GM13976 (cell line): Measurements from ENCODE around the gene UMOD.

ENCODE experiments used
- DNase-seq: peaks from one replicate; pipeline ENCODE4 v3.0.0; 2012; ENCODE audit warnings: low spot score
- CTCF ChIP-seq: IDR thresholded peaks from 2 replicates; pipeline ENCODE4 v1.5.1; 2012; ENCODE audit warnings: borderline replicate concordance, mild to moderate bottlenecking; ENCODE audit not compliant: insufficient read depth; ENCODE audit errors: extremely low read depth, missing control alignments, control extremely low read depth
- in situ Hi-C: fragments of 300-500 bp; cut with MboI; formaldehyde crosslinking; loops from one replicate; pipeline ENCODE4 v1.12.0; 2022; ENCODE audit warnings: low sequenced_read_pairs, mixed read lengths, inconsistent platforms; ENCODE audit not compliant: unreplicated experiment

UMOD gene

GRCh38 chr16:20301840-20302239 lies 50.7 kb downstream of the UMOD start:
- in situ Hi-C loops = loop anchor here (10.0 kb wide), 1 partner anchor 397 kb away; no protein-coding TSS in a partner anchor
- no peak for DNase-seq
- no peak for TF ChIP-seq CTCF

GRCh38 chr16:20300312-20301097 lies 52.0 kb downstream of the UMOD start:
- peak; percentile 60 for TF ChIP-seq CTCF
- DNase-seq = peak; percentile 67
- in situ Hi-C loops = loop anchor here (10.0 kb wide), 1 partner anchor 396 kb away; no protein-coding TSS in a partner anchor

GRCh38 chr16:20298452-20298851 lies 54.1 kb downstream of the UMOD start:
- in situ Hi-C loops = no loop called here
- DNase-seq = no peak
- TF ChIP-seq CTCF = no peak

DNA sequence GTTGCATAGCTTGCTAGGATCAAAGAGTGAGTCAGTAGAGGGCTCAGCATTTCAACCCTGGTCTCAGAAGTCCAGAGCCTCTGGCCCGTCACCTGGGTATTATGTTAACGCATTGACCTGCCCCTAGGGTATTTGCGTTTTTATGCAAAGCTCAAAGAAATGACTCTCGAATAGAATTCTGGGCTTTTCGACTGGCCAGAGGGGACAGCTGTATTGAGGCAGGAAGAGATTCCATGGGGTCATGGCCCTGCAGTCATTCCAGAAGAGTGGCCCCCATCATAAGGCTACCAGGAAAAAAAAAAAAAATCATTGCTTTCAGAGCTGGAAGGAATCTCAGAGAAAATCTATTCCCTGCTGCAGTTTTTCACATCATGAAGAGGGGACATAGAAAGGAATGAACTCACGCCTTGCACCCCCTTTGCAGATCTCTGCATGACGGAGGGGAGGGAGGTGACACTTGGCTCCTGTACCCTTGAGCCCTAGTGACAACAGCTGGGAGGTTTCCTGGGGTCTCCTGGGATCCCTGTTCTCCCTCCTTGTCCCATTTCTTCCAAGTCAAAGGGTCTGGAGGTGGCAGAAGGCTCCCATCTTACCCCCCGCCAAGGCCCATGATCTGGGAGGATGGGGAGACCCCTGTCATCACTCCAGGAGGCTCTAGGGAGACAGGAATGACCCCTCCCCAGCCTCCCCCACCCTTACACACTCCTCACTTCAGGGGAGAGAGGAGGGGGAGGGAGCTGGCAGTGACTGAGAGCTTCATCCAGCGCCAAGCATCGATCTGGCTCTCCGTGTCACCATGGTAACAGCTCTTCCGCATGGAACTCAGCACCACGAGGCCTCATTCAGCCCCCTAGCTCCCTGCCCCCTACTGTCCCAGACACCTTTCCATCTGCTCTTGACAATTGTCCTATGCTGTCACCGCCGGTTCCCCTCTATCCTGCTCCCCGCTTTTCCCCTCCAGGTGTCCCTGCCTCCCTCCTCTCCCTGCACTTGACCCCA lies 61.0 kb downstream of the UMOD start:
- no peak for TF ChIP-seq CTCF
- in situ Hi-C loops = no loop called here
- DNase-seq = no peak

- DNase-seq = no peak
- no peak for TF ChIP-seq CTCF
- in situ Hi-C loops = no loop called here
Observed at GRCh38 chr16:20289571-20289970, 62.9 kb downstream of the UMOD start.

DNA sequence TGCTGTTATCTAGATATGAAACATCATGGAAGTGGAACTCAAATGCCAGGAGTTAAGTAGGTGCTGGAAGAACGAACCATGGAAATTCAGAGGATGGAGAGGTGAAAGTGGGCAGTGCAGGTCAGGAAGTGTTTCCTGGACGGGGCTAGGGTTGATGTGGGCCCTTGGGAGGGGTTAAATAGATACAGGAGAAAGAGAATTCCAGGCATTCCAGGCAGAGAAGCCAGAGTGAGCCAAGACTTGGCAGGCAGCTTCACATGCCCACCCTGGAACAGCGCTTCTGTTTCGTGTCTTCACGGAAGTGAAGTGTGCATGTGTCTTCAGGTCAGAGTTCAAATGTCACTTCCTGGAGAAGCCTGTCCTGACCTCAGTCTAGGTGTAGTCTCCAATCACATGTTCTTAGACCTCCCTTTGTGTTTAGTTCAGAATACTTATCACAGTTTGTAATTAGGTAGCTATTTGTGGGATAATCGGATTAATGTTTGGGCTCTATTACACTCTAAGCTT lies 66.5 kb downstream of the UMOD start:
- in situ Hi-C loops = no loop called here
- TF ChIP-seq CTCF = no peak
- no peak for DNase-seq
